ENCODE data around the gene PFKL.

The PFKL gene

DNA sequence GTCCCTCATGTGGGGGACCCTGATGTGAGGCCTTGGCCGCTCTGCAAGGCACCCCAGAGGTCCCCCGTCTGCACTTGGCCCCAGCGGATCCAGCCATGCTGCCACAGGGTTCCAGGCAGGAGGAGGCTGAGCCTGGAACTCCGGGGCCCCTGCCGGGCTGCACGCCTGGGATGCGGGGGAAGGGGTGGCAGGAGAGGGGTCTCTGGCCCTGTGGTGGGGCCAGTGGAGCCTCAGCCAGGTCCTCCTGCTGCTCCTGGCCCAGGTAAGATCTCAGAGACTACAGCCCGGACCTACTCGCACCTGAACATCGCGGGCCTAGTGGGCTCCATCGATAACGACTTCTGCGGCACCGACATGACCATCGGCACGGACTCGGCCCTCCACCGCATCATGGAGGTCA, 12.9 kb downstream of the PFKL start:
- Mint-ChIP-seq H3K36me3 (ENCODE audit: low read depth) (peaks cover 10% of the 10 kb centered on the region), H3K27ac (no peak overlapping the region), H3K4me3 (no peak overlapping the region), H3K27me3 (ENCODE audit: low read depth) (no peaks in the 10 kb centered on the region), H3K9me3 (no peaks in the 10 kb centered on the region), H3K4me1 (no peaks in the 10 kb centered on the region)
- TF ChIP-seq, protein P1, sequence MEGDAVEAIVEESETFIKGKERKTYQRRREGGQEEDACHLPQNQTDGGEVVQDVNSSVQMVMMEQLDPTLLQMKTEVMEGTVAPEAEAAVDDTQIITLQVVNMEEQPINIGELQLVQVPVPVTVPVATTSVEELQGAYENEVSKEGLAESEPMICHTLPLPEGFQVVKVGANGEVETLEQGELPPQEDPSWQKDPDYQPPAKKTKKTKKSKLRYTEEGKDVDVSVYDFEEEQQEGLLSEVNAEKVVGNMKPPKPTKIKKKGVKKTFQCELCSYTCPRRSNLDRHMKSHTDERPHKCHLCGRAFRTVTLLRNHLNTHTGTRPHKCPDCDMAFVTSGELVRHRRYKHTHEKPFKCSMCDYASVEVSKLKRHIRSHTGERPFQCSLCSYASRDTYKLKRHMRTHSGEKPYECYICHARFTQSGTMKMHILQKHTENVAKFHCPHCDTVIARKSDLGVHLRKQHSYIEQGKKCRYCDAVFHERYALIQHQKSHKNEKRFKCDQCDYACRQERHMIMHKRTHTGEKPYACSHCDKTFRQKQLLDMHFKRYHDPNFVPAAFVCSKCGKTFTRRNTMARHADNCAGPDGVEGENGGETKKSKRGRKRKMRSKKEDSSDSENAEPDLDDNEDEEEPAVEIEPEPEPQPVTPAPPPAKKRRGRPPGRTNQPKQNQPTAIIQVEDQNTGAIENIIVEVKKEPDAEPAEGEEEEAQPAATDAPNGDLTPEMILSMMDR (IDR thresholded peaks at IDR 0.05; ENCODE audit: unreplicated experiment in 3 of 3): no peak

DNA sequence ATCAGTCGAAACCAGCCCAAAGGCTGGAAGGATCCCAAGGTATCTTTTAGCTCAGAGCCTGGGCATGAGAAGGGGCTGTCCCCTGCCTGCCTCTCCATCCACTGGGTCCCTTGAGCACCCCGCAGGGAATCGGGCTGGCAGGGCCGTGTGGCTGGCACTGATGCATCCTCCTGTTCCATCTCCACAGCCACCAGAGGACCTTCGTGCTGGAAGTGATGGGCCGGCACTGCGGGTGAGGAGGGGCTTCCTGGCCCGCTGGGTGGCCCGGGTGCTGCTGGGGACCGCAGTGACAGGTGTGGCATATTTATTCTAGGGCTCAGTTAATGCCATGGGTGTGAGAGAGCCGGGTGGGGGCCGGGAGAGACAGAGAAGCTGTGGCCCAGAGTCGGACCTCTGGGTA, 13.6 kb downstream of the PFKL start:
- no peak overlapping the region for H3K27ac Mint-ChIP-seq
- H3K4me1 Mint-ChIP-seq: no peaks in the 10 kb centered on the region
- H3K36me3 Mint-ChIP-seq (ENCODE audit: low read depth): peaks cover 10% of the 10 kb centered on the region

DNA sequence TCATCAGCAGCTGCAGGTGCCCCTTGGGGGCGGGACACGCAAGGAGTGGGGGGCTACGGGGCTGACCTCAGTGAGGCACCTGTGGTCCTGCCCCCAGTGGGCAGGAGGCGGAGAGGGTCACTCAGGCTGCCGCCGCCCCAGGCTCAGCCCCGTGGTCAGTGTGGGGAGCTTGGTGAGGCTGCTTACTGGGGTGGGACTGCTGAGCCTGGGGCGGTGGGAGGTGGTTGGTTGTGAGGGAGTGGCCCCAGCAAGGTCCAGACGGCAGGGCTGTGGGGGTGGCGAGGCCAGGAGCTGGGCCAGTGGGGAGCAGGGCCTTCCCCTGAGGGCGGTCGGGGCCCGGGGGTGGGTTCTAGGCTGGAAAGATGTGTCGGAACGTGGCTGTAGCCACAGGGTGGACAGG, 14.3 kb downstream of the PFKL start:
- Mint-ChIP-seq H3K4me3 (no peak overlapping the region), H3K9me3 (no peaks in the 10 kb centered on the region), H3K27me3 (ENCODE audit: low read depth) (no peaks in the 10 kb centered on the region), H3K27ac (no peak overlapping the region), H3K4me1 (no peaks in the 10 kb centered on the region), H3K36me3 (ENCODE audit: low read depth) (peaks cover 10% of the 10 kb centered on the region)
- TF ChIP-seq, protein P1 (IDR thresholded peaks at IDR 0.05; ENCODE audit: unreplicated experiment in 3 of 3): no peak

More for the DNA sequence above, 13.6 kb downstream of the PFKL start:
- TF ChIP-seq, protein P1 (IDR thresholded peaks at IDR 0.05; ENCODE audit: unreplicated experiment in 3 of 3): no peak
- no peaks in the 10 kb centered on the region for H3K9me3 Mint-ChIP-seq
- no peak overlapping the region for H3K4me3 Mint-ChIP-seq
- no peaks in the 10 kb centered on the region for H3K27me3 Mint-ChIP-seq (ENCODE audit: low read depth)

GRCh38 chr21:44314561-44314960, 14.7 kb downstream of the PFKL start:
- H3K36me3 Mint-ChIP-seq (ENCODE audit: low read depth): peaks cover 10% of the 10 kb centered on the region
- H3K4me3 Mint-ChIP-seq: no peak overlapping the region
- no peaks in the 10 kb centered on the region for H3K4me1 Mint-ChIP-seq
- H3K27me3 Mint-ChIP-seq (ENCODE audit: low read depth): no peaks in the 10 kb centered on the region
- H3K27ac Mint-ChIP-seq: no peak overlapping the region
- TF ChIP-seq, protein P1 (IDR thresholded peaks at IDR 0.05; ENCODE audit: unreplicated experiment in 3 of 3): no peak
- H3K9me3 Mint-ChIP-seq: no peaks in the 10 kb centered on the region

- Mint-ChIP-seq H3K27me3 (ENCODE audit: low read depth) (no peaks in the 10 kb centered on the region), H3K27ac (no peak overlapping the region), H3K9me3 (no peaks in the 10 kb centered on the region), H3K36me3 (ENCODE audit: low read depth) (peaks cover 10% of the 10 kb centered on the region), H3K4me1 (no peaks in the 10 kb centered on the region), H3K4me3 (no peak overlapping the region)
- TF ChIP-seq, protein P1 (IDR thresholded peaks at IDR 0.05; ENCODE audit: unreplicated experiment in 3 of 3): no peak
Measured at GRCh38 chr21:44315691-44316203, 15.9 kb downstream of the PFKL start.

DNA sequence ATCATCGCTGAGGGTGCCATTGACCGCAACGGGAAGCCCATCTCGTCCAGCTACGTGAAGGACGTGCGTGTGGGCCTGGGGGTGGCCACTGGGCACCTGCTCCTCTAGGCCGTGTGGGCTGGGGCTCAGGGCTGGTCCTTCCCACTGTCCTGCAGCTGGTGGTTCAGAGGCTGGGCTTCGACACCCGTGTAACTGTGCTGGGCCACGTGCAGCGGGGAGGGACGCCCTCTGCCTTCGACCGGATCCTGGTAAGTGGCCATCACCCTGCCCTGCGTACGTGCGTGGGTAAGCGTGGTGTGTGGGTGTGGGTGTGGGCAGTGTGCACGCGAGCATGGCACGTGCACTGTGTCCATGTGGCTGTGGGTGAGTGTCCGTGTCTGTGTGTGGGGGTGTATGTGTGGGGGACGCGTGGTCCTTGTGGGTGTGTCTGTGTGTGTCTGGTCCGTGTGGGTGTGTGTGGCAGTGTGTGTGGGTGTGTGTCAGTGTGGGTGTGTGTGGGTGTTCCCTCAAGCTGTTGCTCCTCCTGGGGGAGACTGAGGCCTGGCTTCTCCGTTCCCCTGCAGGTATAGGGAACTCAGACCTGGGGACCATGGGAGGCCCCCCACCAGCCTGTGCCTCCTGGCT, 16.5 kb downstream of the PFKL start:
- no peaks in the 10 kb centered on the region for H3K27me3 Mint-ChIP-seq (ENCODE audit: low read depth)

More for the DNA sequence above, 16.5 kb downstream of the PFKL start:
- Mint-ChIP-seq H3K4me1 (no peaks in the 10 kb centered on the region), H3K27ac (no peak overlapping the region), H3K9me3 (no peaks in the 10 kb centered on the region), H3K36me3 (ENCODE audit: low read depth) (peaks cover 5% of the 10 kb centered on the region), H3K4me3 (no peak overlapping the region)
- TF ChIP-seq, protein P1 (IDR thresholded peaks at IDR 0.05; ENCODE audit: unreplicated experiment in 3 of 3): no peak

Data from nephron (organoid).